ENCODE measurements around the gene ZNF22. TPM values are rescaled to one million over a fixed set of nuclear protein-coding genes. Genes with fewer than 3 reads are reported as not detected.

Gene ZNF22
- total RNA-seq, 1 donor from 2014 or later, result 9.2 TPM

- H3K36me3 ChIP-seq (ENCODE audit: control insufficient read depth, insufficient read depth, low read length), result no peaks in the 10 kb centered on the region
- H3K4me3 ChIP-seq (ENCODE audit: low read depth, low read length), result peak within 1 kb of the TSS; percentile 66
- TF ChIP-seq, protein P1, sequence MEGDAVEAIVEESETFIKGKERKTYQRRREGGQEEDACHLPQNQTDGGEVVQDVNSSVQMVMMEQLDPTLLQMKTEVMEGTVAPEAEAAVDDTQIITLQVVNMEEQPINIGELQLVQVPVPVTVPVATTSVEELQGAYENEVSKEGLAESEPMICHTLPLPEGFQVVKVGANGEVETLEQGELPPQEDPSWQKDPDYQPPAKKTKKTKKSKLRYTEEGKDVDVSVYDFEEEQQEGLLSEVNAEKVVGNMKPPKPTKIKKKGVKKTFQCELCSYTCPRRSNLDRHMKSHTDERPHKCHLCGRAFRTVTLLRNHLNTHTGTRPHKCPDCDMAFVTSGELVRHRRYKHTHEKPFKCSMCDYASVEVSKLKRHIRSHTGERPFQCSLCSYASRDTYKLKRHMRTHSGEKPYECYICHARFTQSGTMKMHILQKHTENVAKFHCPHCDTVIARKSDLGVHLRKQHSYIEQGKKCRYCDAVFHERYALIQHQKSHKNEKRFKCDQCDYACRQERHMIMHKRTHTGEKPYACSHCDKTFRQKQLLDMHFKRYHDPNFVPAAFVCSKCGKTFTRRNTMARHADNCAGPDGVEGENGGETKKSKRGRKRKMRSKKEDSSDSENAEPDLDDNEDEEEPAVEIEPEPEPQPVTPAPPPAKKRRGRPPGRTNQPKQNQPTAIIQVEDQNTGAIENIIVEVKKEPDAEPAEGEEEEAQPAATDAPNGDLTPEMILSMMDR (IDR thresholded peaks at IDR 0.05; ENCODE audit: insufficient read depth, low read length, severe bottlenecking), result no peak
- peak; percentile 59 for DNase-seq (ENCODE audit: low read depth)
- no peak for FAIRE-seq
- H3K27me3 ChIP-seq (ENCODE audit: control insufficient read depth, insufficient read depth, low read length), result no peaks in the 10 kb centered on the region
These were observed 41.3 kb upstream of the ZNF22 start, which contains the start of gene RASSF4 for GRCh38 chr10:44959247-44960087. TSS of gene RASSF4 (plus strand) at chr10:44959802. CDS start at chr10:44970203, 10,401 bp downstream.

DNA sequence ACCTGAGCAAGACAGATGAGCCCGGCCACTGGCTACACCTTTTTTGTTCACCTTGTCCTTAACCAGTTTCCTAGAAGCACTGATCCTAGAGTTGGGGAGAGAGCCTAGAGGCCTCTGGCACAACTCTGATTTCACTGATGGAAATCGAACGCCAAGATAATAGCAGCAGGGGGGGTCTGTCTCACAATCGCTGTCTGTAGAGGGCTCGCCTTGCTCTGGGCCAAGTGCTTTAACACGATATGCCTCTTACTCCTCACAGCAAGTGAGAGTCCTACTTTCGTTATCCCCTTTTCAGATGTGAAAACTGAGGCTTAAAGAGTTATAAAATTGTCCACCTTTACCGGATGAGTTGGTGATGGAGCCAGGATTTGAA is 40.6 kb upstream of the ZNF22 start:
- FAIRE-seq (no peak), DNase-seq (ENCODE audit: low read depth) (no peak)
- H3K36me3 ChIP-seq (ENCODE audit: control insufficient read depth, insufficient read depth, low read length), result no peaks in the 10 kb centered on the region
- H3K4me3 ChIP-seq (ENCODE audit: low read depth, low read length), result peak overlapping the region; percentile 66
- H3K27me3 ChIP-seq (ENCODE audit: control insufficient read depth, insufficient read depth, low read length), result no peaks in the 10 kb centered on the region
- TF ChIP-seq, protein P1 (IDR thresholded peaks at IDR 0.05; ENCODE audit: insufficient read depth, low read length, severe bottlenecking), result no peak

- DNase-seq (ENCODE audit: low read depth), result no peak
These were observed 40.1 kb upstream of the ZNF22 start for GRCh38 chr10:44960482-44961229.

GRCh38 chr10:44961230-44961571 is 39.5 kb upstream of the ZNF22 start:
- DNase-seq (ENCODE audit: low read depth) (no peak), FAIRE-seq (no peak)
- Histone ChIP-seq H3K36me3 (ENCODE audit: control insufficient read depth, insufficient read depth, low read length) (no peaks in the 10 kb centered on the region), H3K27me3 (ENCODE audit: control insufficient read depth, insufficient read depth, low read length) (no peaks in the 10 kb centered on the region), H3K4me3 (ENCODE audit: low read depth, low read length) (no peak overlapping the region)
- TF ChIP-seq, protein P1 (IDR thresholded peaks at IDR 0.05; ENCODE audit: insufficient read depth, low read length, severe bottlenecking), result no peak

More at GRCh38 chr10:44960482-44961229, 40.1 kb upstream of the ZNF22 start:
- TF ChIP-seq, protein P1 (IDR thresholded peaks at IDR 0.05; ENCODE audit: insufficient read depth, low read length, severe bottlenecking), result no peak
- no peaks in the 10 kb centered on the region for H3K36me3 ChIP-seq (ENCODE audit: control insufficient read depth, insufficient read depth, low read length)
- FAIRE-seq, result no peak
- no peaks in the 10 kb centered on the region for H3K27me3 ChIP-seq (ENCODE audit: control insufficient read depth, insufficient read depth, low read length)
- no peak overlapping the region for H3K4me3 ChIP-seq (ENCODE audit: low read depth, low read length)

GRCh38 chr10:44961931-44962750 is 38.6 kb upstream of the ZNF22 start:
- H3K27me3 ChIP-seq (ENCODE audit: control insufficient read depth, insufficient read depth, low read length), result no peaks in the 10 kb centered on the region
- H3K36me3 ChIP-seq (ENCODE audit: control insufficient read depth, insufficient read depth, low read length), result no peaks in the 10 kb centered on the region
- TF ChIP-seq, protein P1 (IDR thresholded peaks at IDR 0.05; ENCODE audit: insufficient read depth, low read length, severe bottlenecking), result no peak
- FAIRE-seq, result no peak
- no peak overlapping the region for H3K4me3 ChIP-seq (ENCODE audit: low read depth, low read length)
- DNase-seq (ENCODE audit: low read depth), result no peak

All from bronchial epithelial cell (primary cell).